ENCODE measurements around the gene LRRFIP1. TPM values are rescaled to one million over a fixed set of nuclear protein-coding genes. Genes with fewer than 3 reads are reported as not detected.
"Not testable (repeated sequence)": the region's sequence is repeated elsewhere in the genome, so short reads cannot be mapped to it uniquely, and the experiment has no call there.

LRRFIP1 gene
- total RNA-seq, 1 experiment from 2014 or later, result 35.1 TPM

DNA sequence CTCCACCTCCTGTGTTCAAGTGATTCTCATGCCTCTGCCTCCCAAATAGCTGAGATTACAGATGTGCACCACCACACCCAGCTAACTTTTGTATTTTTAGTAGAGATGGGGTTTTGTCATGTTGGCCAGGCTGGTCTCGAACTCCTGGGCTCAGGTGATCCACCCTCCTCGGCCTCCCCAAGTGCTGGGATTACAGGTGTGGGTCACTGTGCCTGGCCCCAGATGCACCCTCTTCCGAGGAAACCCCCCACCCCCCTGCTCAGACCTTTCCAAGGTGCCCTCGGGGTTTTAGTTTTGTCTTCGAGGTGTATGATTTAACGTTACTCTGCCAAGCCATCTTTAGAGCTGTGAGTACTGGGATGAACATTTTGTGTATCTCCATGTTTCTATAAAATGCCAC lies 61.2 kb downstream of the LRRFIP1 start:
- DNase-seq (ENCODE audit: low read depth), result not testable (repeated sequence)

DNA sequence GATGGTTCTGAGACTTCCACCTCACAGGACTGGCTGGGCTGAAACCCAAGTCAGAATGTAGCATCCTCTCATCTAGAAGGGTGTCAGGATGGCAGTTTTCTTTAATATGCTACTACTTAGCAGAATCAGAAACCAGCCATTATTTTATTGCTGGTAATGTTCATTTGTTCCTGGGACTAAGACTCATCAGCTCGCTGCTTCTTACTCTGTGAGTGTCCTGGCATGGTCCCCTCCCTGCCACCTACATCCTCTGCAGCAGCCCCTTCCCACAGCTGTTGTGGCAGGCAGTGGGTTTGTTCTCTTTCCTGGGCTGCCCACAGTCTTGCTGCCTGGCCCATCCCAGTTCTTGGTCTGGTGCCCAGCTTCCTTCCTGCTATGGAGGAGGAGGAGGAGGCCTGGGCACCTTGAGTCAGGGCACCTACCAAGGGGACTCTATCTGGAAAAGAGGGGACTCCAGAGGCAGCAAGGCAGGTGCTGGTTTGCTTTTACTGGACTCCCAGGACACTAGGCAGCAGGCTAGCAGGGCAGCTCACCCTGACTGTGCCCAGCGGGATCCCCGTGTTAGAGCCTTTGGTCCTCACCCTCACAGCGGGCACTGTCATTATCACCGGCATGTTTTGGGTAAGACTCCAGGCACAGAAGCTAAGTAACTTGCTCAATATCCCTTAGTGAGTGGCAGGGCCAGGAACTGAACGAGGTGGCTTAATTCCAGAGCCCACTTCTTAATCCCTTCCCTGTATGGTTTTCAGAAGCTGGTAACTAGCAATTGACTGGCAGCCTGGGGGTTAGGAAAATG lies 62.1 kb downstream of the LRRFIP1 start:
- DNase-seq (ENCODE audit: low read depth), result peak; percentile 49

DNA sequence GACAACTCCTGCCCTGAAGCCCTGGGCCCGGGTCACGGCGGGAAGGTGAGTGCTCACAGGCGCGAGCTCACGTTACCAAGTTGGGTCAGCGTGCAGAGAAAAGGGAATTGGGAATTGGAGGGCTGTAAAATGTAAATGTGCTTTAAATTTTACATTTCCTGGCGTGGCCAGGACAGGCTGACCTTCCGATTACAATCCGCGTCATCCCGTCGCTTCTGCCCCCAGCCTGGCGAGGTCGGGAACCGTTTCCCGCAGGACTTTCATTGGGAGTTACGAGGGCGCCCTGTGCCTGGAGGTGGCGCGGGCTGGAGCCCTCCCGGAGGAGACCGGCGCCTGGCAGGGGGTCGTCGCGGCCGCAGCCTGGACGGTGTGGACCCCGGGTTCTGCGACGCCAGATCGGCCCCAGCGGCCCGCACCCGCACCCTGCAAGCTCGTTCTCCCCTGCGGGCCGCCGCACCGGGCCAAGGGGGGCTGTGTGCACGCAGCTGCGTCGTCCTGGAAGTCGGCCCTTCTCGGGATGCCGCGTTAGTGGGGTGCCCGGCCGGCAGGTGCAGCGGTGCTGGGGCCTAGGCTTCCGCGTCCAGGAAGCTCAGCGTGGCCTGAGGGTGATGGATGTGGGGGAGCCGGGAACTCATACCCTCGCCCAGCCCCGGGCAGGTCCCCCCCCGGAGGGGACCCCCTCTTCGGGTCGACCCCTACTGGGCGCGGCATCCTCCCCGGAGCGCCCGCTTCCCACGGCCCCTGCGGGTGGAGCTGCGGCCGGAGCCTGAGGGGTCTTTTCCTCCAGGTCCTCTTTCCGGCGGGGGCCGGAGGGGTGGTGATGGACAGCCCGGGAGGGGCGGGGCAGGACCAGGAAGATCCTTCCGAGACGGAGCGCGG lies 63.9 kb downstream of the LRRFIP1 start:
- DNase-seq (ENCODE audit: low read depth), result no peak

- DNase-seq (ENCODE audit: low read depth), result peak; percentile 92
Observed at GRCh38 chr2:237691908-237692600, 64.7 kb downstream of the LRRFIP1 start.

- peak; percentile 57 for DNase-seq (ENCODE audit: low read depth)
Observed at GRCh38 chr2:237692601-237693290, 65.4 kb downstream of the LRRFIP1 start.

GRCh38 chr2:237693291-237693994 lies 66.1 kb downstream of the LRRFIP1 start:
- peak; percentile 59 for DNase-seq (ENCODE audit: low read depth)

DNA sequence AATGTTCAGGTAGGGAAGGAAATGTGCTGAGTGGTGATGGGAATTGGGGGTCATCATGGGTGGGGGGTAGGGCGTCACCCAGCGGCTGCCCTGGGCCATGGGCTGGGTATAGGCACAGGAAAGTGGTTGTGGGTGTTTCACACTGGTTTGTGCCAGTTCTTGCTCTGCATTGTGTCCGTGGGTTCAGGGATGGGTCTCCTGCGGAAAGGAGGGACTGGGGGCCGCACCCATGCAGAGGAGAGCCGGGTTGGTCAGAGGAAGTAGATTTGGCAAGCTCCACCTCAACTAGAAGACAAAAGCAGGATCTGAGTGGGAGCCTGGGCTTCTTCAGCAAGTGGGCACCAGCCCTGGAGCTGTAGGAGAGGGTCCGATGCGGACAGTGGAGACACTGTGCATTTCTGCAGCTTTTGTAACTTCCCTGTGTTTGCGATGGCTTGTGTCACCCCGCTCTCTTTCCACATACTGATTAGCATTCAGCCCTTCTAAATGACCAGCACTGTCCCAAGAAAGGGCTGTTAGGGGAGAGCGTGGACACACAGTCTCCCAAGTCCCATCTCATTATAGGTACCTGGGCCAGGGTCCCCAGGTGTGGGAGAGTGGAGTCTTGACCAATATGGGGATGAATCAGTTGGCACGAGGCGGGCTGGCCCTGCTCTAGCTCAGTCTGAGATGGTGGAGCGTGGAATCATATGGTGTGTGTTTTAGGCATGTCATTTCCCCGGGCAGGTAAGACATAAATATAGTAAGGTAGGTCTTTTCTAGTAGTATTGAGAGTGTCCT lies 67.2 kb downstream of the LRRFIP1 start:
- DNase-seq (ENCODE audit: low read depth), result no peak

- peak; percentile 85 for DNase-seq (ENCODE audit: low read depth)
Observed at GRCh38 chr2:237695201-237695780, 67.9 kb downstream of the LRRFIP1 start.

GRCh38 chr2:237696461-237696860 lies 69.1 kb downstream of the LRRFIP1 start:
- DNase-seq (ENCODE audit: low read depth), result no peak

DNA sequence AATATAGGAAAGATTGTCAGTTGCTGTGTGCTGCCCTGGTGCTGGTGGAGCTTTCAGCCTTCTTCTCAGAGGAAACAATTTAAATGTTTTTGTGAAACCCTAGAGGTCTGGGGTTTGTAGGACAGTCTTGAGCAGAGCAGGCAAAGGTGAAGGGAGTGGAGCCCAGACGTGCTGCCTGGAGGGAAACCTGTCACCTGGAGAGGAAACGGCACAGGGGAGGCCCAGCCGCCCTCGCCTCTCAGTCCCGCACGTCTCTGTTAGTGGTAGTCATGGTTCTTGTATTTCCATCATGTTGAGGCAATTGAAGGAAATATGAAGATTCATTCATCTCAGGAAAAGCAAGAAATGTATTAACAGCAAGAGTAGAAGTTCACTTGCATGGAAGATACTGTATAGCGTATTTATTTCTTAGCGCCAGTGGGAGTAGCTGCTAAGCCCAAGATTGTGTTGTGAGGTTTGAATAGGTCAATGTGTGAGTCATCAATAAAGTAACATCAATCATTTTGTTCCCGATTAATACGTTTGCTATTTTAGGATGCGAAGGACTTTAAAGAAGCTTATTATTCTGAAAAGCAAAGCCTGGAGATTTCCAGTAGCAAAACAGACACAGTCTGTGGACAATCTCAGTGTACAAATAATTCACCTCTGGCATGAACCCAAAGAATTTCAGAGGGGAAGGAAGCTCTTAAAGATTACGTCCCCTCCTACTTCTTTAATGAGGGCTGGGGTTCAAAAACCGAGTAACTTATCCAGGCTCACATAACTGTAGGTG lies 70.4 kb downstream of the LRRFIP1 start:
- DNase-seq (ENCODE audit: low read depth), result no peak

- no peak for DNase-seq (ENCODE audit: low read depth)
Observed at GRCh38 chr2:237698358-237698694, 70.9 kb downstream of the LRRFIP1 start.

- no peak for DNase-seq (ENCODE audit: low read depth)
Observed at GRCh38 chr2:237699870-237700511, 72.6 kb downstream of the LRRFIP1 start.

DNA sequence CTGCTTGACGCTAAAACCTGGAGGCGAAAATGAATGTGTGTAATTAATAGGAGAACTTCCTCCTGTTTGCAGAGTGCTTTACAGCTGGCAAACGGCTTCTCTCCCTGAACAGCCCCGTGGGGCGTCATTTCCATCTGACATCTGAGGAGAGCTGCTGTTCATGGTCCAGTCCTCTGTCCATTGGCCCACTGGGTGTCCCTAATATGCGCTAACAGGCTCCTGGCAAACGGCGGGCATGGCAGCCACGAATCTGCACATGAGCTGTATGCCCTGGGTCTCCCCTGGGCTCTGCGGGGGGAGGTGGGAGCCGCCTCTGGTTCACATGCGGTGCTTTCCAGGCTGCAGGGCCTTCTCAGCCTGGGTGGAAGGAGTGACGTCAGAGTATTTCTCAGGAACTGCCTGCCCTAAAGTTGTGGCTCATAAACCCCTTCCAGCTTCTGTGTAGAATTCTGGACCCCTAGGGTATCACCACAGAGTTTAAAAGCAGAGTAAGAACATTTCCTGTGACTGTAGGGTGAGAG lies 73.2 kb downstream of the LRRFIP1 start:
- DNase-seq (ENCODE audit: low read depth), result peak; percentile 85

GRCh38 chr2:237701033-237701858 lies 73.9 kb downstream of the LRRFIP1 start:
- no peak for DNase-seq (ENCODE audit: low read depth)

DNA sequence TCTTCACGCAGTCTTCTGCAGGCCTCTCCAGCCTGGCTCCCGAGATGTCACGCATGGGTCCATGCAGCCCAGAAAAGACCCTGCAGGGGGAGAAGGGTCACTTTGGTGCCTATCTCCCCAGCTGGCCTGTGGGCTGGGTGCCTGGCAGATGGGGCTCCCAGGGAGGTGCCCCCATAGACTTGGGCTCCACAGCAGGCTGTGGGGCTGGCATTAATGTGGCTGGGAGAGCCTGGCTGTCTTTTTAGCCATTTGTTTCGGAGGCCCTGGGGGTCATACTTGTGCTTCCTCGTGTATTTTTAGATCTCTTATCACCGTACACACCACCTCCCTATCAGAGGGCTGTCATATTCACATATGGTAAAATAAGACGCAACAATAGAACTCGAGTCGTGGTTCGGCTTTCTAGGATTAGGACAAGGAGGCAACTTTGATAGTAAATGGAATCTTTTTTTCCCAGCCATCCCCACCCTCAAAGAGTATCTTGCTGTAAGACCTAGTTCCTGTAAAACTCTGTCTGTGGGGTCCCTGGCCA lies 74.5 kb downstream of the LRRFIP1 start:
- no peak for DNase-seq (ENCODE audit: low read depth)

GRCh38 chr2:237702441-237703391 lies 75.3 kb downstream of the LRRFIP1 start:
- DNase-seq (ENCODE audit: low read depth), result peak; percentile 76
